Measurements from ENCODE around the gene FADD. TPM values are rescaled to one million over a fixed set of nuclear protein-coding genes. Genes with fewer than 3 reads are reported as not detected.

FADD gene
- polyA plus RNA-seq, 2 of the 4 experiments (the other 2 are of a cell fraction), result 30.2 to 59.1 TPM

GRCh38 chr11:70185348-70186055 is 17.6 kb upstream of the FADD start:
- WGBS (ENCODE audit: missing lambda C conversion rate), result 74% methylated on average over 28 of the region's 28 CpGs
- ChIA-PET POLR2A (no interaction called here), CTCF (interaction anchor here (0.6 to 7.0 kb wide), 10 partner anchors 10 to 467 kb away, joined by 3 to 29 read pairs (median 7); no protein-coding TSS in a partner anchor)
- Histone ChIP-seq H3K4me1 (no peaks in the 10 kb centered on the region), H3K27ac (no peak overlapping the region), H3K9me3 (no peaks in the 10 kb centered on the region), H3K4me2 (no peak overlapping the region), H3K4me3 (no peak overlapping the region)
- TF ChIP-seq ESRRA (IDR thresholded peaks at IDR 0.05; ENCODE audit: borderline replicate concordance, low read length) (no peak), EP300 (IDR thresholded peaks at IDR 0.05) (no peak), JUN (IDR thresholded peaks at IDR 0.05) (no peak), NPAS2 (CRISPR knock-in tag; IDR thresholded peaks at IDR 0.05; ENCODE audit: borderline replicate concordance) (no peak)
- no peak for ATAC-seq
- FAIRE-seq, result no peak
- no peak for DNase-seq (ENCODE audit: low read depth in 1 of 2, low spot score in 1 of 2)

- no peak for TF ChIP-seq HOXB13 (CRISPR knock-in tag; IDR thresholded peaks at IDR 0.05; ENCODE audit: low read depth)
- TF ChIP-seq CTCF (IDR thresholded peaks at IDR 0.05), result no peak
- no peak for TF ChIP-seq CBX2 (IDR thresholded peaks at IDR 0.05; ENCODE audit: borderline replicate concordance, low read depth)
- TF ChIP-seq PBX3 (IDR thresholded peaks at IDR 0.05), result no peak
- TF ChIP-seq ZFP36 (IDR thresholded peaks at IDR 0.05; ENCODE audit: borderline replicate concordance, partially characterized antibody), result no peak
- TF ChIP-seq ATOH8 (CRISPR knock-in tag; IDR thresholded peaks at IDR 0.05; ENCODE audit: low read depth), result no peak
- TF ChIP-seq HMGXB4 (CRISPR knock-in tag; IDR thresholded peaks at IDR 0.05; ENCODE audit: borderline replicate concordance), result no peak
- TF ChIP-seq JUN (IDR thresholded peaks at IDR 0.05), result no peak
- no peak for TF ChIP-seq MYC (IDR thresholded peaks at IDR 0.05; ENCODE audit: borderline replicate concordance, low read length)
- TF ChIP-seq RAD21 (conservative IDR thresholded peaks at IDR 0.05 in 1 of 2, IDR thresholded peaks at IDR 0.05 in 1 of 2), result no peak
- no peak for TF ChIP-seq HDAC2 (IDR thresholded peaks at IDR 0.05)
- no peak for TF ChIP-seq ESRRA (IDR thresholded peaks at IDR 0.05; ENCODE audit: borderline replicate concordance, low read length)
- TF ChIP-seq KDM5A (IDR thresholded peaks at IDR 0.05), result no peak
- TF ChIP-seq RARB (CRISPR knock-in tag; IDR thresholded peaks at IDR 0.05), result no peak
- TF ChIP-seq POLR2A (IDR thresholded peaks at IDR 0.05; ENCODE audit: low read length), result no peak
- TF ChIP-seq EHMT2 (IDR thresholded peaks at IDR 0.05; ENCODE audit: low read depth), result no peak
- no peak for TF ChIP-seq NPAS2 (CRISPR knock-in tag; IDR thresholded peaks at IDR 0.05; ENCODE audit: borderline replicate concordance)
- no peak for TF ChIP-seq NFE2L2 (conservative IDR thresholded peaks at IDR 0.05; ENCODE audit: low read length)
- TF ChIP-seq ELK1 (IDR thresholded peaks at IDR 0.05; ENCODE audit: low read depth, low read length), result no peak
Observed at GRCh38 chr11:70186420-70186819, 16.7 kb upstream of the FADD start.

More at GRCh38 chr11:70186420-70186819, 16.7 kb upstream of the FADD start:
- no peaks in the 10 kb centered on the region for H3K4me1 ChIP-seq
- no peaks in the 10 kb centered on the region for H3K9me3 ChIP-seq
- FAIRE-seq (no peak), ATAC-seq (no peak), DNase-seq (ENCODE audit: low read depth in 1 of 2, low spot score in 1 of 2) (no peak)
- POLR2A ChIA-PET, result no interaction called here
- no peak overlapping the region for H3K4me3 ChIP-seq
- CTCF ChIA-PET, result interaction anchor here (0.6 to 7.0 kb wide), 9 partner anchors 9 to 480 kb away, joined by 3 to 29 read pairs (median 6); no protein-coding TSS in a partner anchor
- no peak overlapping the region for H3K4me2 ChIP-seq
- no peak overlapping the region for H3K27ac ChIP-seq
- 81% methylated on average over 5 of the region's 6 CpGs for WGBS (ENCODE audit: missing lambda C conversion rate)

Measured in A549 (cell line).